AG10803 (cell line): ENCODE measurements around the gene ICOS.
"Not testable (repeated sequence)": the region's sequence is repeated elsewhere in the genome, so short reads cannot be mapped to it uniquely, and the experiment has no call there.

Source experiments
- DNase-seq: peaks from one replicate; pipeline ENCODE4 v3.0.0; 2010; ENCODE audit warnings: low read depth
- H3K4me3 ChIP-seq: 2 replicates; pipeline ENCODE4 v1.5.1; 2011; ENCODE audit warnings: mild to moderate bottlenecking, low read length, control low read depth
- CTCF ChIP-seq: conservative IDR thresholded peaks from 2 replicates; pipeline ENCODE4 v1.5.1; 2011; ENCODE audit warnings: mild to moderate bottlenecking, low read length, control low read depth, inconsistent platforms

ICOS gene

DNA sequence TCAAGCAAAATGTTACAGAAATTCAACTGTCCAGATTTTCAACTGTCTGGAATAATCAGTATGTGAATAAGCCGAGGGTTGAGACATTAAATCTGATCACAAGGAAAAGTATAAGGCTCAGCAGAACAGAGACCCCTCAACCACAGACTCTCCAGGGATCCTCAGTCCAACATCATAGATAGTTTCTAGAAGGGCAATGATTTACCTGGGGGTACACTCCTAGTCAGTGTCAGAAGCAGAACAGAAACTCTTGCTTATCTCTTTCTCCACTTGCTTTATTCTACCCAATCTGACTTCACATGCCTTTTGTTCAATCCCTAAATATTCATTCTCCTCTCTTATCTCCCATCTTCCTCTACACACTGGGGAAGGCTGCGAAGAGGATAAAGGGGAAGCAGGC lies 36.4 kb downstream of the ICOS start:
- no peak for TF ChIP-seq CTCF
- DNase-seq, result no peak
- H3K4me3 ChIP-seq, result no peak overlapping the region

DNA sequence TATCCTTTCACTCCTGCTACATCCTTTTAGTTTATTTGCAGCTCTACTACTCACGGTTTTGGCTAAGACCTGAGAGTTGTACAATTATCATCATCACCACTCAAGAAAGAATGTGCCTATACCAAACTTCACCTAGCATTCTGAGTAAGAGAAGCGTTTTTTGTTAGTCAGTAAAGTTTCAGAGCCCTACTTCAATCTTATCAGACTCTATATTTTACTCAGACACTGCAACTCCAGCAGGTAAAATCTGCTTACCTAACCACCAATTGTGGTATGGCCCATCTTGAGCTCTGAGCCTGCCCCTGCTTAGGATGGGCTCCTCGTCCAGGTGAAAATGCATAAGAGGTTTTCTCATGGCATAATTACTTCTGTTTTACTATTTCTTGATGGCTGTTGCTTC lies 37.1 kb downstream of the ICOS start:
- no peak for DNase-seq
- H3K4me3 ChIP-seq, result no peak overlapping the region
- TF ChIP-seq CTCF, result no peak

- TF ChIP-seq CTCF, result no peak
- no peak overlapping the region for H3K4me3 ChIP-seq
- DNase-seq, result no peak
Measured at GRCh38 chr2:203975912-203976311, 39.3 kb downstream of the ICOS start.

- TF ChIP-seq CTCF, result no peak
- no peak for DNase-seq
- no peak overlapping the region for H3K4me3 ChIP-seq
Measured at GRCh38 chr2:203982276-203982675, 45.7 kb downstream of the ICOS start.

GRCh38 chr2:203983064-203983715 lies 46.6 kb downstream of the ICOS start:
- DNase-seq, result peak; percentile 10
- H3K4me3 ChIP-seq, result no peak overlapping the region
- TF ChIP-seq CTCF, result no peak

- not testable (repeated sequence) for DNase-seq, H3K4me3 ChIP-seq
Measured at GRCh38 chr2:203985978-203986377, 49.4 kb downstream of the ICOS start.

GRCh38 chr2:203987959-203988358 lies 51.4 kb downstream of the ICOS start:
- no peak for TF ChIP-seq CTCF
- H3K4me3 ChIP-seq, result no peak overlapping the region
- no peak for DNase-seq
